Fibroblast of gingiva (primary cell): ENCODE results near the gene LEPROT.

Experiments
- DNase-seq: peaks from one replicate; pipeline ENCODE4 v3.0.0-alpha.2; 2011; ENCODE audit warnings: low read depth

Gene LEPROT

DNA sequence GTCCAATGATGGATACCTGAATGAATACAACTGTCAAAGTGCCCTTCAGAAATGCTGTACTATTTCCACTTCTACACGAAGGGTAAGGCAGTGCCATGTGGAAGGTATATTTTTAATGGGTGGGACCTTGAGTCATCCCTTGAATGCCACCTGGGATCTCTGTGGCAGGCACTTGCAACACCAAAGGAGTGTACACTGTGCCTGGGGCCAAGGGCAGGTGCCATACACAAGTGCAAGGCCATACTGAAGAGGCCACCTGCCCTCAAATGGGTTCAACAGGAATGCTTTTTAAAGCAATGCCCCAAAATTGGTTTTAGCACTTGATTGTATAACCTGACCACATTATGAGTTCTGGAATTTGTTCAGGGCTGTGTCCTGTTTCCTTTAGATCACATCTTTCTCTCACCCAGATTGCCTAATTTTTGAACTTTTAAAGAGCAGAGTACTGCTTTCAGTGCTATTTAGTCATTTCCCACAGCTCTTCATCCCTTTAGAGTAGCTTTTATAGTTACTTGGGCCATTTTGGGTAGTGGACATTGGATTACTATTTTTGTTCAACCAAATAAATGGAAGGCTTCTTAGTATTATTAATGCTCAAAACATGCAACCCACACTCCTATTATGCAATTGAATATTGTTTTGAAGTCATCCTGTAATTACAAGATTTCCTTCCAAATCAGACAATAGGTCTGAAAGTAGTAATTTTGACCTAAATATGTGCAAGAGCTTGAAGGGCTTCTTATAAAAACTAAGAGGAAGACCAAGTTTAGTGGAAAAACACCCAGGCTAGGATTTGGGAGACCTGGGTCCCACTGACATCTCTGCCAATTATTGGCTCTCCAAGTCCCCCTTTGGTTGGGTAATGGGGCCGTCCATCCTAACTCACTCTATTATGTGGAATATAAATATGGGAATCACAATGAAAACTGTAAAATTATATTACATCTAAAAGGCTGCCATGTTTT is 57.2 kb downstream of the LEPROT start:
- peak; percentile 39 for DNase-seq

DNA sequence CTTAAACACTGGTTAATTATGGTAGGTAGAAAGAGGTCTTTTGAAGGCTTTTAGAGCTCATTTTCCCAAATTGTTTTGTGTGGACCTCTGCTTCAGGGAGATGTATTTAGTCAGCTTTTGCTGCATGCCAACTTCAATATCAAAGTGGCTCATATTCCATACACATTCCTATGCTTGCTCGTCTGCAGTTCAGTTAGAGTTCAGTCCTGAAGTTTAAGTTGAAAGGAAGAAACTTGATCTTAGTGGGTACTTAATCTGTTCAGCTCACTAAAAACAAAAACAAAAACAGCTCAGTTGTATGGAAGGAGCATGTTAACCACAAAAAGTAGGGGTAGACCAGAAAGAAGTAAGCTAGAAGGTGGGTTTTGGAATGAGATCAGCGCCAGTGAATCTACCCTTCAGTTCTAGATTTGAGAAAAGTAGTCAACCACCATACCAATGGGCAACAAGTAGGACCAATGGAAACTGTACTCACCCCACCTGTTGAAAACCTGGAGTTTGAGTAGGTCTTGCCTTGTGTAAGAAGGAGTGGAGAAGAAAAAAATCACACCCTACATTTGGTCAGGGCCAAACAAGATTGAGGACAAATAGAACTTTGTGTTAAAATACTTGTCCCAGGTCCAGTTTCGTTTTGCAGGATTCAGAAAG is 58.0 kb downstream of the LEPROT start:
- DNase-seq, result peak; percentile 61

DNA sequence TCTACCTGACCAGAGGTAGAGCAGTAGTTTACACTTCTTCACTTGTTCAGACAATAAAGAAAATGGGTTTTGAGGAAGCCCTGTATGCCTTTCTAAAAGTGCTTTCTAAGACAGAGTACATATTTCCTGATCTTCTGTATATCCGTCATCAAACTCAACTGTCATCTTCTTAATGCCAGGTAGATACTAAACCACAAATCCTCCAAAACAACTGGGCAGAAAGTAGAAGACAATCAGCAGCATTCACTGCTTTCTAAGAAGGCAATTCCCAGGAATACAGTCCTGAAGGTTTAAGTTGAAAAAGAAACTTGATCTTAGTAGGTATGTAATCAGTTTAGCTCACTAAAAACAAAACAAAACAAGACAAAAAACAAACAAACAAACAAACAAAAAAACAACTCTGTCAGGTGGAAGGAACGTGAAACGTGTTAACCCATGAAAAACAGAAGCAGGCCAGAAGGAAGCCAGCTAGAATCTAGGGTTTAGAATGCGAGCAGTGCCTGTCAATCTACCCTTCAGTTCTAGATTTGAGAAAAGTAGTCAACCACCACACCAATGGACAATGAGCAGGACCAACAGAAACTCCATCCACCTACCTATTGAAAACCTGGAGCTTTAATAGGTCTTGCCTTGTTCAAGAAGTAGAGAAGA is 59.2 kb downstream of the LEPROT start:
- no peak for DNase-seq

DNA sequence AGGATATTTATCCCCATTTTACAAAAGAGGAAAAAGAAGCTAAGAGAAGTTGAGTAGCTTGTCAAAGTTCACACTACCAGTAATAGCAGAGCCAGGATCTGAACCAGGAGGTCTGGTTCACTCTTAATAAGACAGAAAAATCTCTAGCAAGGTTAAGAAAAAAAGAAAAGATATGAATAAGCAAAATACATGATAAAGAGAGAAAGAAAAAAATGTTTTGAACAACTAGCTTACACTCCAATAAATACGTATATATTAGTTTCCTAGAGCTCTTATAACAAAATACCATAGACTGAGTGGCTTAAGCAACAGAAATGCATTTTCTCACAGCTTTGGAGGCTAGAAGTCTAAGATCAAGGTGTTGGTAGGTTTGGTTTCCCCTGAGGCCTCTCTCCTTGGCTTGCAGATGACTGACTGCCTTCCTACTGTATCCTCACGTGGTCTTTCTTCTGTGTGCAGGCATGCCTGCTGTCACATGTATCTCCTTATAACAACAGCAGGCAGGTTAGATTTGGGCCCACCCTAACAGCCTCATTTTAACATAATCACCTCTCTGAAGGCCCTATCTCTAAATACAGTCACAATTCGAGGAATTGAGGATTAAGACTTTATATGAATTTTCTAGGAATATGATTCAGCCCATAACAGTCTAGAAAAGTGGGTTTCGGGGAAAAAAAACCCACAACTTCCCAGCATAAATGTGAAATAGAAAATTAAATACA is 60.4 kb downstream of the LEPROT start:
- no peak for DNase-seq

DNA sequence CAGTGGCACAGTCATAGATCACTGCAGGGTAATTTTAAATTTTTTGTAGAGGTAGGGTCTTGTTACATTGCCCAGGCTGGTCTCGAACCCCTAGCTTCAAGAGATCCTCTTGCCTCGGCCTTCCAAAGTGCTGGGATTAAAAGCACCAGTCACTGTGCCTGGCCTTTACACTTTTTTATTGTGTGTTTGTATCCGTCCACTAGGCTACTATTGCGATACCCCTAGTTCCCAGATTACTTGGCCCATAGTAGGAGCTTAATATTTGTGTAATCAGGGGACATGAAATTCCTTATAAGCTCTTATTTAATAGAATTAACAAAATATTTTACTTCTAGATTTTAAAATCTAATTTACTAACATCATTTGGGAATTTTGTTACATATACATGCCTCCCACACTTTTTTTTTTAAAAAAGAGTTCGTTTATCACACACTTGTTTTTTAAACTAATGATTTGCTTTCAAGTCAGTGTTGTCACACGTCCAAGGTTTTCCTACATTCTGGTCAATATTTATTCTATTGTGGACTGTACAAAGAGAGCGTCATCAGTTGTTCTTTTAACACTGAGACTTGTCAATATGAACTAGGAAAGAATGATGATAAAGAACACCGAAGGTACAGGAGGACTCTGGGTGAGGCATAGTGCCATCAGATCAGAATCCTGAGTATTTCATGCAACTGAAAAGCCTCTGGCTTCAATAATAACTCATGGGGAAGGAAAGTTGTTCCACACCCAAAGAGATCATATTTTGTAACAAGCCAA is 63.7 kb downstream of the LEPROT start:
- DNase-seq, result no peak
